ENCODE measurements around the gene TCF25.

DNA sequence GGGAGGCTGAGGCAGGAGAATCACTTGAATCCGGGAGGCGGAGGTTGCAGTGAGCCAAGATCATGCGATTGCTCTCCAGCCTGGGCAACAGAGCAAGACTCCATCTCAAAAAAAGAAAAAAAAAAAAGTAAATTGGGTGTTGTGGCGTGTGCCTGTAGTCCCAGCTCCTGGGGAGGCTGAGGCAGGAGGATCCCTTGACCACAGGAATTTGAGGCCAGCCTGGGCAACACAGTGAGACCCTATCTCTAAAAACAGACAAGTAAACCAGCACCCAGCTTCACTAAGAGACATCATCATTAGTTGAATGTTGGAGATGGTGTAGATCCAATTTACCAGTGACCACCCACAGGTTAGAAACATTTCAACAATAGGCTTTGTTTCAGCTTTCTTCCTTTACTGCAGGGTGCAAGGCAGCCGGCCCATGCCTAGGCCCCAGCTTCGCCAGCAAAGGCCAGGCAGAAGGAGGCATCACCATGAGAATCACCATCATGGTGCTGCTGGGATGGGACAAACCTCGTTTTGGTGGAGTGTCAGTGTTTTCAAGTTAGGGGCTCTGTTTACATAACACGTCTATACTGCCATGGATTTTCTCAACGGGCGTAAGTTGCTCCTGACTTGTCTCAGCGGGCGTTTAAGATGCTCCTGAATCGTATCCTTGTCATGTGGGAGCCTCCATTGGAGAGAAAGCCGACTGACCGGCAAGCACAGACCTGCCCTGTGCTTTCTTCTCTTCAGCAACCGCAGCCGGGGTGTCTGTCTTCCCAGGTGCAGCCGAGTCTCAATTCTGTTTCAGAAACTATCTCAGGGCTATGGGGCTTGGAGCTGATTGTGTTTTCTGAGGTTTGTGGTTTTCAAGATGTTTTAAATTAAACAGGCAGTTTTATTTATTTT, 7.3 kb downstream of the TCF25 start:
- TF ChIP-seq, protein P1, sequence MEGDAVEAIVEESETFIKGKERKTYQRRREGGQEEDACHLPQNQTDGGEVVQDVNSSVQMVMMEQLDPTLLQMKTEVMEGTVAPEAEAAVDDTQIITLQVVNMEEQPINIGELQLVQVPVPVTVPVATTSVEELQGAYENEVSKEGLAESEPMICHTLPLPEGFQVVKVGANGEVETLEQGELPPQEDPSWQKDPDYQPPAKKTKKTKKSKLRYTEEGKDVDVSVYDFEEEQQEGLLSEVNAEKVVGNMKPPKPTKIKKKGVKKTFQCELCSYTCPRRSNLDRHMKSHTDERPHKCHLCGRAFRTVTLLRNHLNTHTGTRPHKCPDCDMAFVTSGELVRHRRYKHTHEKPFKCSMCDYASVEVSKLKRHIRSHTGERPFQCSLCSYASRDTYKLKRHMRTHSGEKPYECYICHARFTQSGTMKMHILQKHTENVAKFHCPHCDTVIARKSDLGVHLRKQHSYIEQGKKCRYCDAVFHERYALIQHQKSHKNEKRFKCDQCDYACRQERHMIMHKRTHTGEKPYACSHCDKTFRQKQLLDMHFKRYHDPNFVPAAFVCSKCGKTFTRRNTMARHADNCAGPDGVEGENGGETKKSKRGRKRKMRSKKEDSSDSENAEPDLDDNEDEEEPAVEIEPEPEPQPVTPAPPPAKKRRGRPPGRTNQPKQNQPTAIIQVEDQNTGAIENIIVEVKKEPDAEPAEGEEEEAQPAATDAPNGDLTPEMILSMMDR (IDR thresholded peaks at IDR 0.05), result no peak
- no peak for TF ChIP-seq POLR2A (IDR thresholded peaks at IDR 0.05)

All from thyroid gland (tissue), 4 donors.